ENCODE results near the gene GLT8D1. TPM values are rescaled to one million over a fixed set of nuclear protein-coding genes. Genes with fewer than 3 reads are reported as not detected.

GLT8D1 gene
- total and polyA plus RNA-seq, 2 of the 13 experiments (the other 11 are each of a cell fraction or from before 2014, with no cell fraction given) = 110 to 121 TPM

GRCh38 chr3:52685709-52686691 lies 19.6 kb downstream of the GLT8D1 start, which contains the start of the genes GNL3 and PBRM1 (continued):
- TF ChIP-seq ETS1 (CRISPR knock-in tag; IDR thresholded peaks at IDR 0.05) (0 out of 2 replicates have a peak, but pooled peaks have one; percentile 65), NCOA1 (CRISPR knock-in tag; IDR thresholded peaks at IDR 0.05) (no peak), GPN1 (CRISPR knock-in tag; IDR thresholded peaks at IDR 0.05; ENCODE audit: borderline replicate concordance) (no peak), SALL1 (CRISPR knock-in tag; IDR thresholded peaks at IDR 0.05) (peak; percentile 94), GATAD1 (CRISPR knock-in tag; IDR thresholded peaks at IDR 0.05) (peak; percentile 94), TFAP4 (IDR thresholded peaks at IDR 0.05; ENCODE audit: borderline replicate concordance, low read depth) (peak; percentile 38; the same call in 1 of the 2 replicates), NR2F6 (IDR thresholded peaks at IDR 0.05) (no peak), NR2F6 (CRISPR knock-in tag; IDR thresholded peaks at IDR 0.05) (peak; percentile 66), ZNF546 (CRISPR knock-in tag; conservative IDR thresholded peaks at IDR 0.05) (peak; percentile 81), CC2D1A (CRISPR knock-in tag; IDR thresholded peaks at IDR 0.05) (no peak), NFIC (IDR thresholded peaks at IDR 0.05; ENCODE audit: low read length) (peak; percentile 40; the same call in 1 of the 2 replicates), ZSCAN30 (CRISPR knock-in tag; IDR thresholded peaks at IDR 0.05) (no peak), KLF16 (CRISPR knock-in tag; IDR thresholded peaks at IDR 0.05) (peak in 1 of 2 experiments; percentile 90; a peak in 2 of 4 replicates), TRIM22 (IDR thresholded peaks at IDR 0.05) (no peak), HNF4A (CRISPR knock-in tag; IDR thresholded peaks at IDR 0.05) (no peak), JUNB (CRISPR knock-in tag; IDR thresholded peaks at IDR 0.05; ENCODE audit: borderline replicate concordance) (no peak; the same call in 1 of the 2 replicates), PAF1 (CRISPR knock-in tag; IDR thresholded peaks at IDR 0.05) (no peak), ISL2 (CRISPR knock-in tag; IDR thresholded peaks at IDR 0.05) (peak; percentile 81), HDAC6 (IDR thresholded peaks at IDR 0.05; ENCODE audit: low read depth, low read length) (no peak), TARDBP (CRISPR knock-in tag; IDR thresholded peaks at IDR 0.05) (peak; percentile 96)
- TF ChIP-seq, protein P1, sequence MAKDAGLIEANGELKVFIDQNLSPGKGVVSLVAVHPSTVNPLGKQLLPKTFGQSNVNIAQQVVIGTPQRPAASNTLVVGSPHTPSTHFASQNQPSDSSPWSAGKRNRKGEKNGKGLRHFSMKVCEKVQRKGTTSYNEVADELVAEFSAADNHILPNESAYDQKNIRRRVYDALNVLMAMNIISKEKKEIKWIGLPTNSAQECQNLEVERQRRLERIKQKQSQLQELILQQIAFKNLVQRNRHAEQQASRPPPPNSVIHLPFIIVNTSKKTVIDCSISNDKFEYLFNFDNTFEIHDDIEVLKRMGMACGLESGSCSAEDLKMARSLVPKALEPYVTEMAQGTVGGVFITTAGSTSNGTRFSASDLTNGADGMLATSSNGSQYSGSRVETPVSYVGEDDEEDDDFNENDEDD (CRISPR knock-in tag; IDR thresholded peaks at IDR 0.05; ENCODE audit: borderline replicate concordance) = peak; percentile 88; the same call in 1 of the 2 replicates
- TF ChIP-seq, protein P2, sequence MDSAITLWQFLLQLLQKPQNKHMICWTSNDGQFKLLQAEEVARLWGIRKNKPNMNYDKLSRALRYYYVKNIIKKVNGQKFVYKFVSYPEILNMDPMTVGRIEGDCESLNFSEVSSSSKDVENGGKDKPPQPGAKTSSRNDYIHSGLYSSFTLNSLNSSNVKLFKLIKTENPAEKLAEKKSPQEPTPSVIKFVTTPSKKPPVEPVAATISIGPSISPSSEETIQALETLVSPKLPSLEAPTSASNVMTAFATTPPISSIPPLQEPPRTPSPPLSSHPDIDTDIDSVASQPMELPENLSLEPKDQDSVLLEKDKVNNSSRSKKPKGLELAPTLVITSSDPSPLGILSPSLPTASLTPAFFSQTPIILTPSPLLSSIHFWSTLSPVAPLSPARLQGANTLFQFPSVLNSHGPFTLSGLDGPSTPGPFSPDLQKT (CRISPR knock-in tag; IDR thresholded peaks at IDR 0.05; ENCODE audit: borderline replicate concordance) = no peak

All from HepG2 (cell line).